ENCODE measurements around the gene SLC7A5. TPM values are rescaled to one million over a fixed set of nuclear protein-coding genes. Genes with fewer than 3 reads are reported as not detected.
"Not testable (repeated sequence)": the region's sequence is repeated elsewhere in the genome, so short reads cannot be mapped to it uniquely, and the experiment has no call there.

The SLC7A5 gene
- total and polyA plus RNA-seq, 2 of the 13 experiments (the other 11 are each of a cell fraction or from before 2014, with no cell fraction given) = 79.6 to 155 TPM

GRCh38 chr16:87869061-87869878, at the start of gene SLC7A5 (continued):
- TF ChIP-seq PRDM15 (CRISPR knock-in tag; IDR thresholded peaks at IDR 0.05) = peak; percentile 39; the same call in 1 of the 2 replicates
- TF ChIP-seq CSRNP2 (CRISPR knock-in tag; conservative IDR thresholded peaks at IDR 0.05; ENCODE audit: low read depth) = peak; percentile 93
- TF ChIP-seq SOX6 (IDR thresholded peaks at IDR 0.05) = not testable (repeated sequence)
- TF ChIP-seq SOX6 (CRISPR knock-in tag; IDR thresholded peaks at IDR 0.05) = 0 out of 2 replicates have a peak, but pooled peaks have one; percentile 18
- 0 out of 2 replicates have a peak, but pooled peaks have one; percentile 43 for TF ChIP-seq ZNF468 (CRISPR knock-in tag; IDR thresholded peaks at IDR 0.05)
- TF ChIP-seq ZNF597 (CRISPR knock-in tag; IDR thresholded peaks at IDR 0.05) = 0 out of 2 replicates have a peak, but pooled peaks have one; percentile 51
- peak; percentile 83; the same call in 1 of the 2 replicates for TF ChIP-seq ZNF558 (CRISPR knock-in tag; IDR thresholded peaks at IDR 0.05; ENCODE audit: borderline replicate concordance)
- peak; percentile 91; the same call in 1 of the 2 replicates for TF ChIP-seq ZNF792 (CRISPR knock-in tag; IDR thresholded peaks at IDR 0.05)
- TF ChIP-seq CREBL2 (CRISPR knock-in tag; IDR thresholded peaks at IDR 0.05; ENCODE audit: borderline replicate concordance) = peak; percentile 88; the same call in 1 of the 2 replicates
- 0 out of 2 replicates have a peak, but pooled peaks have one; percentile 30 for TF ChIP-seq ZBTB39 (CRISPR knock-in tag; IDR thresholded peaks at IDR 0.05)
- TF ChIP-seq E2F2 (CRISPR knock-in tag; IDR thresholded peaks at IDR 0.05; ENCODE audit: borderline replicate concordance) = 0 out of 2 replicates have a peak, but pooled peaks have one; percentile 8
- peak; percentile 91 for TF ChIP-seq ZIK1 (CRISPR knock-in tag; IDR thresholded peaks at IDR 0.05; ENCODE audit: borderline replicate concordance, low read depth)
- TF ChIP-seq ZNF576 (CRISPR knock-in tag; IDR thresholded peaks at IDR 0.05) = peak; percentile 95
- 0 out of 2 replicates have a peak, but pooled peaks have one; percentile 34 for TF ChIP-seq HNF1B (CRISPR knock-in tag; IDR thresholded peaks at IDR 0.05)
